ENCODE data around the gene GPR39.

GPR39 gene

GRCh38 chr2:132665401-132666140 is 249.0 kb downstream of the GPR39 start:
- TF ChIP-seq ZC3H10 (CRISPR knock-in tag; IDR thresholded peaks at IDR 0.05) (no peak), TCF4 (CRISPR knock-in tag; IDR thresholded peaks at IDR 0.05; ENCODE audit: borderline replicate concordance) (no peak), ZFP30 (CRISPR knock-in tag; IDR thresholded peaks at IDR 0.05) (no peak), OSR1 (CRISPR knock-in tag; IDR thresholded peaks at IDR 0.05) (no peak), ZNF70 (CRISPR knock-in tag; IDR thresholded peaks at IDR 0.05) (no peak), SNAI2 (CRISPR knock-in tag; IDR thresholded peaks at IDR 0.05) (no peak), CREB5 (CRISPR knock-in tag; IDR thresholded peaks at IDR 0.05; ENCODE audit: low read depth) (no peak), RARB (CRISPR knock-in tag; IDR thresholded peaks at IDR 0.05) (no peak), ZNF565 (CRISPR knock-in tag; conservative IDR thresholded peaks at IDR 0.05; ENCODE audit: low read depth) (no peak), GLIS3 (CRISPR knock-in tag; IDR thresholded peaks at IDR 0.05) (no peak), CSDC2 (CRISPR knock-in tag; IDR thresholded peaks at IDR 0.05) (no peak), BACH2 (CRISPR knock-in tag; IDR thresholded peaks at IDR 0.05; ENCODE audit: borderline replicate concordance) (no peak), POU6F1 (CRISPR knock-in tag; IDR thresholded peaks at IDR 0.05; ENCODE audit: borderline replicate concordance, low read depth) (no peak), ARNTL (CRISPR knock-in tag; IDR thresholded peaks at IDR 0.05; ENCODE audit: borderline replicate concordance, low read depth) (no peak), PPARA (CRISPR knock-in tag; IDR thresholded peaks at IDR 0.05; ENCODE audit: borderline replicate concordance) (no peak), ZFP3 (CRISPR knock-in tag; IDR thresholded peaks at IDR 0.05) (no peak), TSHZ2 (CRISPR knock-in tag; IDR thresholded peaks at IDR 0.05) (no peak), PATZ1 (CRISPR knock-in tag; IDR thresholded peaks at IDR 0.05; ENCODE audit: borderline replicate concordance) (no peak)
- no peak for ATAC-seq

GRCh38 chr2:132667706-132668105 is 251.1 kb downstream of the GPR39 start:
- TF ChIP-seq ZFP3 (CRISPR knock-in tag; IDR thresholded peaks at IDR 0.05) (no peak), ARNTL (CRISPR knock-in tag; IDR thresholded peaks at IDR 0.05; ENCODE audit: borderline replicate concordance, low read depth) (no peak), POU6F1 (CRISPR knock-in tag; IDR thresholded peaks at IDR 0.05; ENCODE audit: borderline replicate concordance, low read depth) (no peak), ZNF70 (CRISPR knock-in tag; IDR thresholded peaks at IDR 0.05) (no peak), ZC3H10 (CRISPR knock-in tag; IDR thresholded peaks at IDR 0.05) (no peak), RARB (CRISPR knock-in tag; IDR thresholded peaks at IDR 0.05) (no peak), TCF4 (CRISPR knock-in tag; IDR thresholded peaks at IDR 0.05; ENCODE audit: borderline replicate concordance) (no peak), CSDC2 (CRISPR knock-in tag; IDR thresholded peaks at IDR 0.05) (no peak), TOX (CRISPR knock-in tag; IDR thresholded peaks at IDR 0.05; ENCODE audit: borderline replicate concordance) (no peak), TSHZ2 (CRISPR knock-in tag; IDR thresholded peaks at IDR 0.05) (no peak), OSR1 (CRISPR knock-in tag; IDR thresholded peaks at IDR 0.05) (no peak), ZFP30 (CRISPR knock-in tag; IDR thresholded peaks at IDR 0.05) (no peak), SNAI2 (CRISPR knock-in tag; IDR thresholded peaks at IDR 0.05) (no peak)
- no peak for ATAC-seq
